Measurements from ENCODE around the gene DNAH10. TPM values are rescaled to one million over a fixed set of nuclear protein-coding genes. Genes with fewer than 3 reads are reported as not detected.
"Not testable (repeated sequence)": the region's sequence is repeated elsewhere in the genome, so short reads cannot be mapped to it uniquely, and the experiment has no call there.

DNAH10 gene
- total RNA-seq, 1 experiment from 2014 or later: 0.09 TPM

- DNase-seq (ENCODE audit: low spot score) (no peak), ATAC-seq (no peak)
- ChIA-PET CTCF (interaction anchor here (0.8 to 1.4 kb wide), 3 partner anchors 9 to 104 kb away, joined by 3 to 5 read pairs (median 4); no protein-coding TSS in a partner anchor), POLR2A (interaction anchor here (0.9 kb wide), 1 partner anchor 11 kb away, joined by 3 read pairs; no protein-coding TSS in a partner anchor)
- Mint-ChIP-seq H3K4me3 (no peak overlapping the region), H3K27ac (no peak overlapping the region), H3K27me3 (ENCODE audit: low read depth) (peaks cover 20% of the 10 kb centered on the region), H3K4me1 (no peaks in the 10 kb centered on the region), H3K36me3 (peaks cover 3% of the 10 kb centered on the region; the same call in 1 of the 2 replicates), H3K9me3 (peaks cover 6% of the 10 kb centered on the region; the same call in 1 of the 2 replicates)
- TF ChIP-seq NFE2L1 (CRISPR knock-in tag; IDR thresholded peaks at IDR 0.05) (no peak), ZNF396 (CRISPR knock-in tag; IDR thresholded peaks at IDR 0.05; ENCODE audit: borderline replicate concordance) (no peak), ATF1 (CRISPR knock-in tag; IDR thresholded peaks at IDR 0.05) (no peak), HMGXB4 (CRISPR knock-in tag; IDR thresholded peaks at IDR 0.05) (no peak), NR2C2 (CRISPR knock-in tag; IDR thresholded peaks at IDR 0.05) (no peak), USF2 (CRISPR knock-in tag; IDR thresholded peaks at IDR 0.05) (no peak), HMGA2 (CRISPR knock-in tag; IDR thresholded peaks at IDR 0.05) (no peak), JUN (CRISPR knock-in tag; IDR thresholded peaks at IDR 0.05) (no peak), MAX (CRISPR knock-in tag; IDR thresholded peaks at IDR 0.05) (no peak), NFATC4 (CRISPR knock-in tag; IDR thresholded peaks at IDR 0.05) (no peak)
Measured at GRCh38 chr12:123946152-123946515, 184.0 kb downstream of the DNAH10 start.

- POLR2A ChIA-PET: not testable (repeated sequence)
- peaks cover 24% of the 10 kb centered on the region for H3K27me3 Mint-ChIP-seq (ENCODE audit: low read depth)
- CTCF ChIA-PET: interaction anchor here (1.4 to 2.5 kb wide), 2 partner anchors 8 kb away, joined by 5 to 8 read pairs; no protein-coding TSS in a partner anchor
Measured at GRCh38 chr12:123946516-123947505, 184.7 kb downstream of the DNAH10 start.

GRCh38 chr12:123947531-123947930, 185.4 kb downstream of the DNAH10 start:
- DNase-seq (ENCODE audit: low spot score); H3K9me3 Mint-ChIP-seq; H3K4me1 Mint-ChIP-seq; H3K27ac Mint-ChIP-seq; ATAC-seq; H3K36me3 Mint-ChIP-seq; POLR2A ChIA-PET; H3K4me3 Mint-ChIP-seq: not testable (repeated sequence)
- CTCF ChIA-PET: interaction anchor here (2.5 kb wide), 1 partner anchor 8 kb away, joined by 8 read pairs; no protein-coding TSS in a partner anchor
- H3K27me3 Mint-ChIP-seq (ENCODE audit: low read depth): peaks cover 22% of the 10 kb centered on the region

More at GRCh38 chr12:123946516-123947505, 184.7 kb downstream of the DNAH10 start:
- not testable (repeated sequence) for DNase-seq (ENCODE audit: low spot score); ATAC-seq; H3K9me3 Mint-ChIP-seq; H3K4me1 Mint-ChIP-seq; H3K36me3 Mint-ChIP-seq; H3K4me3 Mint-ChIP-seq; H3K27ac Mint-ChIP-seq

- ChIA-PET CTCF (interaction anchor here (2.5 kb wide), 1 partner anchor 9 kb away, joined by 8 read pairs; no protein-coding TSS in a partner anchor), POLR2A (no interaction called here)
- H3K9me3 Mint-ChIP-seq: no peaks in the 10 kb centered on the region
- no peaks in the 10 kb centered on the region for H3K36me3 Mint-ChIP-seq
- no peaks in the 10 kb centered on the region for H3K4me1 Mint-ChIP-seq
- no peak overlapping the region for H3K4me3 Mint-ChIP-seq
- DNase-seq (ENCODE audit: low spot score): no peak
- peaks cover 29% of the 10 kb centered on the region for H3K27me3 Mint-ChIP-seq (ENCODE audit: low read depth)
- H3K27ac Mint-ChIP-seq: no peak overlapping the region
- no peak for ATAC-seq
- no peak for TF ChIP-seq NFE2L1 (CRISPR knock-in tag; IDR thresholded peaks at IDR 0.05)
- no peak for TF ChIP-seq FOXP4 (CRISPR knock-in tag; IDR thresholded peaks at IDR 0.05)
- no peak for TF ChIP-seq GABPB1 (CRISPR knock-in tag; IDR thresholded peaks at IDR 0.05)
- no peak for TF ChIP-seq NR3C1 (CRISPR knock-in tag; conservative IDR thresholded peaks at IDR 0.05; ENCODE audit: low read depth)
- TF ChIP-seq GRHL2 (CRISPR knock-in tag; IDR thresholded peaks at IDR 0.05; ENCODE audit: insufficient replicate concordance, severe bottlenecking): no peak
- TF ChIP-seq AFF4 (CRISPR knock-in tag; IDR thresholded peaks at IDR 0.05; ENCODE audit: borderline replicate concordance): no peak
- TF ChIP-seq MAX (CRISPR knock-in tag; IDR thresholded peaks at IDR 0.05): no peak
- TF ChIP-seq USF2 (CRISPR knock-in tag; IDR thresholded peaks at IDR 0.05): no peak
- no peak for TF ChIP-seq SP1 (CRISPR knock-in tag; conservative IDR thresholded peaks at IDR 0.05)
Measured at GRCh38 chr12:123948401-123948795, 186.3 kb downstream of the DNAH10 start.
